NT2/D1 (cell line): ENCODE results near the gene DUS1L.

Experiments
- YY1 ChIP-seq: IDR thresholded peaks from 2 replicates; pipeline ENCODE4 v1.6.1; 2011; ENCODE audit not compliant: insufficient read length, insufficient read depth
- ZNF274 ChIP-seq: IDR thresholded peaks from 2 replicates; pipeline ENCODE4 v1.6.1; 2011; ENCODE audit warnings: mild to moderate bottlenecking, low read depth, low read length

GRCh38 chr17:82034371-82035011, 31.1 kb downstream of the DUS1L start:
- TF ChIP-seq YY1 (no peak), ZNF274 (no peak)
